Natural killer cell treated with Interleukin-12 subunit alpha and Interleukin-12 subunit beta and Interleukin-15 and Interleukin-18, amount 100 ng/mL, for 72 hours (primary cell): Measurements from ENCODE around the gene GIT1. TPM values are rescaled to one million over a fixed set of nuclear protein-coding genes. Genes with fewer than 3 reads are reported as not detected.
A peak's percentile ranks its signal among the peaks of the same experiment; 100 is the strongest.

Experiments
- ATAC-seq, 2 donors: fragments of 150-1000 bp; cut with Tn5 transposase in 1 of 2; sonication (Bioruptor Pico), chemical (Tn5 transposase) in 1 of 2; 2 replicates each; pipeline ENCODE4 v1.10.0; 2021
- DNase-seq: peaks from one replicate; pipeline ENCODE4 v3.0.0; 2022; ENCODE audit warnings: low spot score
- H3K27ac Mint-ChIP-seq, 2 donors: 1 replicate in 1 of 2; 2 replicates in 1 of 2; pipeline ENCODE4 v1.8.0; 2022; ENCODE audit warnings: mixed read lengths in 2 of 2, mild to moderate bottlenecking in 1 of 2, moderate library complexity in 1 of 2
- H3K27me3 Mint-ChIP-seq, 2 donors: 1 replicate in 1 of 2; 2 replicates in 1 of 2; pipeline ENCODE4 v1.8.0; 2022; ENCODE audit warnings: mixed read lengths in 2 of 2
- H3K36me3 Mint-ChIP-seq: one replicate; pipeline ENCODE4 v1.8.0; 2022; ENCODE audit warnings: mixed read lengths
- H3K4me1 Mint-ChIP-seq, 2 donors: 1 replicate in 1 of 2; 2 replicates in 1 of 2; pipeline ENCODE4 v1.8.0; 2022; ENCODE audit warnings: low read depth in 2 of 2, mixed read lengths in 2 of 2, mild to moderate bottlenecking in 1 of 2
- H3K4me3 Mint-ChIP-seq: one replicate; pipeline ENCODE4 v1.8.0; 2022; ENCODE audit warnings: mixed read lengths
- H3K9me3 Mint-ChIP-seq: 2 replicates; pipeline ENCODE4 v1.8.0; 2022; ENCODE audit warnings: mixed read lengths
- total RNA-seq, 2 donors: library from RNA; stranded (reverse); gene quantifications; one replicate each; pipeline ENCODE4 v1.2.3, GENCODE V29; 2022

GIT1 gene
- total RNA-seq, 2 donors from 2014 or later = 40.8 to 111 TPM

DNA sequence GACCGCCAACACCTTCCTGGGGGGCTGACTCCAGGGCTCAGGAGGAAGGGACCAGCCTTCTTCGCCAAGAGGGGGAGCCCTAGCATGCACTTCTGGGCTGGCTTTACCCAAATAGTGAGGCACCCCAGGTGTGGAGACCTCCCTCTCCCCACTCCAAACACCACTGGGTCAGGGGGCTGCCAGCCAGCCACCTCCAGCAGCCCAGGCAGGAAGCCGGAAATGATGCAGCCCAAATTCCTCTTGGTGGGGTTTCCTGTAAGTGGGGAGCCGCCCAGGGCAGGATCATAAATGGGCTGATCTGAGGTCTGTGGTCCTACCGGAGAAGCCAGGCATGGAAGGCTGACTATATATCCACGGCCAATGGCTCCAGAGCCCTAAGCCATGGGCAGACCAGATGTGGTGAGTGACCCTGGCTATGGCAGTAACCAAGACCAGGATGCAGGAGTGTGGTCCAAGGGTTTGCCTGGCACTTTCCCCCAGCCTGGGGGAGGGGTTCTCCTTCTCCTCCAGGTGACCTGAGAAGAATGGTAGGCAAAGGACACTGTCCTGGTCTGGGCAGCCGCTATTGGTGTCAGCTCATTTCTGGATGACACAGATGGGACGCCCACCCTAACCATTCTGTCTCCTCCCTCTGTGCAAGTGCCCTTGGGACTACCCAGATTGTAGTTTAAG is 4.2 kb downstream of the GIT1 start:
- no peak for ATAC-seq
- Mint-ChIP-seq H3K4me3 (peak overlapping the region; percentile 55), H3K9me3 (no peaks in the 10 kb centered on the region), H3K27ac (peak overlapping the region; percentile 56 to 72), H3K4me1 (peaks cover 38 to 40% of the 10 kb centered on the region in 2 donors), H3K36me3 (no peaks in the 10 kb centered on the region), H3K27me3 (no peaks in the 10 kb centered on the region)
- no peak for DNase-seq

DNA sequence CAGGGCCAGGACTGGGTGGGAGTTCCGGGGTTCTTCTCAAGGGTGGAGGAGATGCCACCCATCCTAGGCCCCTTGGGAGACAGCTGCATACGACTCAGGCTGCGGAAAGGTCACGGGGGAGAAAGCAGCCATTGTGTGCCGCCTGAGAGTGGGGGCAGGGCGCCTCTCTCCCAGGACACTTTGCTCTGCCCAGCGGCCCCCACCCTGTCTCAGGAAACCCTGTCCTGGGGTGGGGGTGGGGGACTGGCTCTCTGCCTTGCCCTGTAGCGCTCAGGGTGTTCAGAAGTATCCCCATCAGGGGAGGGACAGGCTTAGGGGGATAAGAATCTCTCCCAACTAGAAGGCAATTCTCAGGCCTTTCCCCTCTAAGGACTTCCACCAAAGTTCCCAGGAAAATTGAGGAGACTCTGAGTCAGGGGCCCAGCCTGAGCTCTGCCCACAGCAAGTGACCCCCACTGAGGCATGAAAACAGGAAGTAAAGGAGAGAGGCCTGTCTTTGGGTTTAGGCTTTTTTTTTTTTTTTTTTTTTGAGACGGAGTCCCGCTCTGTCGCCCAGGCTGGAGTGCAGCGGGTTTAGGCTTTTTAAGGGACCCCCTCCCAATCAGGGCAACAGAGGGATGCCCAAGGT is 4.9 kb downstream of the GIT1 start:
- DNase-seq = no peak
- peaks cover 36 to 38% of the 10 kb centered on the region in 2 donors for H3K4me1 Mint-ChIP-seq
- H3K36me3 Mint-ChIP-seq = no peaks in the 10 kb centered on the region
- H3K9me3 Mint-ChIP-seq = no peaks in the 10 kb centered on the region
- H3K27ac Mint-ChIP-seq = peak overlapping the region; percentile 56 to 72
- H3K4me3 Mint-ChIP-seq = peak overlapping the region; percentile 55
- no peak for ATAC-seq
- H3K27me3 Mint-ChIP-seq = no peaks in the 10 kb centered on the region

DNA sequence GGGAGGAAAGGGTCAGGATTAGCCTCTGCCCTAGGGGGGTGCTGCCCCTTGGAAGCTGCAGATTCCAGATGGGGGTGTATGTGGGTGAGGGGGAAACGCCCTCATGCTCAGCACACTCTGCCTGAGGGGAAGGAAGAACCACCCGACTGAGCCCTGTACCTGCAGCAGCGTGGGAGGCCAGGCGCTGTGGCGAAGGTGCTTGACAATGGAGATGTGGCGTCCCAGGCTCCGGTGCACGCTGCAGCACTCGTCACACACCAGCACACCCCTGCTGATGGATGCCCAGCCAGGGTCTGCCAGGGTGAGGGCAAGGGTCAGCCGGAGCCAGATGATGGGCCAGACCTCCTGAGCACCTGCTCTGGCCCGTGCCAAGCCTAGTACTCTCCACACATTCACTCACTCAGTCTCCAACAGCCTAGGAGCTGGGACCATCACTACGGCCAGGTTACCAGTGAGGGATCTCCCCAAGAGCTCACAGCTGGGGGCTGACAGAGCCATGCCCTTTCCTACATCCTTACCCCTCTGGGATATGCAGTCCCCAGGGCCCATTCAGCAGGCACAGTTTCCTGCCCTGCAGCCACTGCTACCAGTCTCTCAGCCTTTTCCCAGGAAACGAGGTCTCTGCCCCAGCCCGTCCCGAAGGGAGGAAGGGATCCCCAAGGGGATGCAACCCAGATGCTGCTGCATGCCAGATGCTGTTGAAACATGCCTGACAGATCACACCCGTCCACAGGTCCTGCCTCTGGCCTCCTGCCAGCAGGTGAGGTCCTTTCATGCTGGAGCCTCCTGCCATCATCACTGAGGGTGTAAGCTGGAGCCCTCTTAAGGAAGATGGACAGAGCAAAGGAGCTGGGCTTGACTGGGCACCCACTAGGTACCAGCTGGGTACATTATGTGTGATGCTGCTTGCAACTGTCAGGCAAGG is 5.9 kb downstream of the GIT1 start:
- H3K4me3 Mint-ChIP-seq = no peak overlapping the region
- no peak for ATAC-seq

DNA sequence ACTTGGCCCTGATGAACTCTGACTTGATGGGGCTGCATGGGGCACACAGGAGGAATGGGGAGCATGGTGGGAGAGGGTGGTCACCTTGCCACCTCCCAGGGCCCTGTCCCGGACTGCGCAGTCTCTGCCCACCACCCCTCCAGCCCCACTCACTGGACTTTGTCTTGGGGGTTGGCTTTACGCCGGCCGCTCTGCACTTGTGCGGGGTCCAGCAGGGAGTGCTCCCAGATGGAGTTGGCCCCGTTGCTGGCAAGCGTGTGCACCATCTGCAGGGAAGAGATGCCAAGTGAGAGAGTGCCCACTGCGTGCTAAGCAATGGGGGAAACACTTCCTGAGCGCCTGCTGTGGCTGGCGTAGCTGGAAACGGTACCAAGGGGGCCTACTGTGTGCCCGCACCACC is 6.7 kb downstream of the GIT1 start:
- Mint-ChIP-seq H3K27ac (no peak overlapping the region), H3K36me3 (no peaks in the 10 kb centered on the region), H3K9me3 (no peaks in the 10 kb centered on the region), H3K27me3 (no peaks in the 10 kb centered on the region), H3K4me1 (peaks cover 31 to 34% of the 10 kb centered on the region in 2 donors), H3K4me3 (no peak overlapping the region)
- DNase-seq = no peak
- ATAC-seq = no peak

More for the DNA sequence above, 5.9 kb downstream of the GIT1 start:
- H3K9me3 Mint-ChIP-seq = no peaks in the 10 kb centered on the region
- H3K4me1 Mint-ChIP-seq = peaks cover 38 to 39% of the 10 kb centered on the region in 2 donors
- H3K36me3 Mint-ChIP-seq = no peaks in the 10 kb centered on the region
- peak overlapping the region; percentile 39 to 72 for H3K27ac Mint-ChIP-seq
- no peaks in the 10 kb centered on the region for H3K27me3 Mint-ChIP-seq
- no peak for DNase-seq

DNA sequence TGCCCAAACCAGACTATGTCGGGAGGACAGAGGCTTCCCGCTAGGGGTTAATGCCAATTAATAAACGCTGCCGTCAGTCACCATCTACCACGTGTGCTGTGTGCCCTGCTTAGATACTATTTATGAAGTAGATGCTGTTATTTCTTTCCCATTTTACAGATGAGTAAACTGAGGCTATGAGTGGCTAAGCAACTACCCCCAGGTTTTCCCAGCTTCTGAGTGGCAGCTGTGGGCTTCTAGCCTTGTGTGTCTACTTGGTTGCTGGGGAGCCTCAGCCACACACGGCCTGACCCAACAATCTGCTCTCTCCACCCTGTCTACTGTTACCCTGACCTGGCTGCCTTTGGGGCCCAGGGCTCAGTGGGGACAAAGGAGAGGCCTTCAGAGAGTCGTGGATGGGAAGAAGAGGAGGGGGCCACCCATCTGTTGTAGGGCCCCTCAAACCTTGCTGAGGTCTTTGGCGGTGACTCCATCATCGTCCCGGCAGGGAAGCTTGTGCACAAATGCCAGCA is 7.1 kb downstream of the GIT1 start:
- ATAC-seq (no peak), DNase-seq (no peak)
- Mint-ChIP-seq H3K27me3 (no peaks in the 10 kb centered on the region), H3K4me3 (no peak overlapping the region), H3K27ac (no peak overlapping the region), H3K4me1 (peaks cover 26 to 29% of the 10 kb centered on the region in 2 donors), H3K36me3 (no peaks in the 10 kb centered on the region), H3K9me3 (no peaks in the 10 kb centered on the region)

DNA sequence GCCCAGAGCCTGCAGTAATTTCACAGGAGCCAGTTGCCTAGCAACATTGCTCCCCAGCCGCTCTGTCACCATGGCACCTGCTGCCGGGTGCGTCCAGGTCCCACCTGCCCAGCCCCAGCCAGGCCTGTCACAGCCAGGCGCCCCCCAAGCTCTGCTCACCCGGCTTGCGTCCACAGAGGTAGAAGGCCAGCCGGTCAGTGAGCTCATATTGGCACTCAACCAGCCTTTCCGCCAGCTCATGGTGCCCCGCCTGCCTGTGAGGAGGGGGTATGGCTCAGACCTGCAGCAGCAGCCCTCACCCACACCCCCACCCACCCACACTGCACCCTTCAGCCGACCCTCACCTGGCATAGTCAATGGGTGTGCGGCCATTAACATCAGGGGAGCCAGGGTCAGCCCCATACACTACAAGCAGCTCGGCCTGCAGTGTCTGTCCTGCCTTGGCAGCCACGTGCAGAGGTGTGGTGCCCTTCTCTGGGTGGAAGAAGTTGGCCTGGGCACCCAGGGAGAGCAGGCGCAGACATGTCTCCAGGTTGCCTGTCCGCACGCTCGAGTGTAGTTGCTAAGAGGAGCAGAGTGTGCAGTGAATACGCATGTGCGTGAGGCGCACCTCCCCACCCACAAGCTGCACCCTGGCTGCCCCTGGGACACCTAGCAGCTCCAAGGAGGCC is 7.7 kb downstream of the GIT1 start:
- Mint-ChIP-seq H3K9me3 (no peaks in the 10 kb centered on the region), H3K36me3 (no peaks in the 10 kb centered on the region), H3K27me3 (no peaks in the 10 kb centered on the region), H3K4me3 (no peak overlapping the region), H3K4me1 (peaks cover 24 to 28% of the 10 kb centered on the region in 2 donors), H3K27ac (no peak overlapping the region)
- ATAC-seq (no peak), DNase-seq (no peak)

DNA sequence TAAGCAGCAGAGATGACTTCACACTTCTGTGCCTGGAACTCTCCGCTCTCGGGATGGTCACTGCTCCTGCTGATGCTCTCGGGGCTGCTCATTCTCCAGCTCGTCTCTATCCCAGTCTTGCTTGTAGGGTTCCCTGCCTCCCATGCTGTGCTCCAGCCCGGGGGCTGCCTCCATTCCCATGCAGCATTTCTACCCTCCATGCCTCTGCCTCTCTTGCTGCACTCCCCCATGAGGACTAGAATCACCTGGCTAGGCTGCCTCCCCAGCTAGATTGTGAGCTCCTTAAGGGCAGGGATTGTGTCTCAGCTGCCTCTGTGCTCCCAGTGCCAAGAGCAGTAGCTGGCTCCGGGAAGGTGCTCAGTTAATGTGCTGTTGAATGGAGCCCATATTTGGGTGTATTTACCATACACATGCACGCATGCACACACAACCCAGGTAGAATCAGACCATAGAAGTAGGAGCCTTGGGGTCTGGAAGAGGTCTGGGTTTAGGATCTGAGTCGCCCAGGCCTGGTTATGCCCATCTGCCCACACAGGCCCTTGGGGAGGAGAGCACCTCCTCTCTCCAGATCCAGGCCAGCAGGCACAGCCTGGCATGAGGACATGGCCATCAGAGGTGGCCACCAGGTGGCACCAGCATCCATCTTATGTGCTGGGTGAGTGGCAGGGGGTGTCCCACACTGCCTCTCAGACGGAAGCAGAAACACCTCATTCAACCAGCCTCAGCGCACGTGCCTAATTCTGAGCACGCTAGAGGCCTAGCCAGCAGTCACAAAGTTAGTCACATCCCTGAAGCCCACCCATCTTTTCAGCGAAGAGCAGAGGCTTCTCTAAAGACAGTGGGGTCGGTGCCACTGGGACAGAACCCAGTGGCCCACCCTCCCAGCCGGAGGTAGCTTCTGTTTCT is 9.3 kb downstream of the GIT1 start:
- Mint-ChIP-seq H3K4me3 (no peak overlapping the region), H3K36me3 (no peaks in the 10 kb centered on the region), H3K27ac (peak overlapping the region; percentile 23 to 78), H3K27me3 (no peaks in the 10 kb centered on the region), H3K9me3 (no peaks in the 10 kb centered on the region), H3K4me1 (peaks cover 13 to 21% of the 10 kb centered on the region in 2 donors)
- ATAC-seq (peak; percentile 91 to 93), DNase-seq (peak; percentile 87)

DNA sequence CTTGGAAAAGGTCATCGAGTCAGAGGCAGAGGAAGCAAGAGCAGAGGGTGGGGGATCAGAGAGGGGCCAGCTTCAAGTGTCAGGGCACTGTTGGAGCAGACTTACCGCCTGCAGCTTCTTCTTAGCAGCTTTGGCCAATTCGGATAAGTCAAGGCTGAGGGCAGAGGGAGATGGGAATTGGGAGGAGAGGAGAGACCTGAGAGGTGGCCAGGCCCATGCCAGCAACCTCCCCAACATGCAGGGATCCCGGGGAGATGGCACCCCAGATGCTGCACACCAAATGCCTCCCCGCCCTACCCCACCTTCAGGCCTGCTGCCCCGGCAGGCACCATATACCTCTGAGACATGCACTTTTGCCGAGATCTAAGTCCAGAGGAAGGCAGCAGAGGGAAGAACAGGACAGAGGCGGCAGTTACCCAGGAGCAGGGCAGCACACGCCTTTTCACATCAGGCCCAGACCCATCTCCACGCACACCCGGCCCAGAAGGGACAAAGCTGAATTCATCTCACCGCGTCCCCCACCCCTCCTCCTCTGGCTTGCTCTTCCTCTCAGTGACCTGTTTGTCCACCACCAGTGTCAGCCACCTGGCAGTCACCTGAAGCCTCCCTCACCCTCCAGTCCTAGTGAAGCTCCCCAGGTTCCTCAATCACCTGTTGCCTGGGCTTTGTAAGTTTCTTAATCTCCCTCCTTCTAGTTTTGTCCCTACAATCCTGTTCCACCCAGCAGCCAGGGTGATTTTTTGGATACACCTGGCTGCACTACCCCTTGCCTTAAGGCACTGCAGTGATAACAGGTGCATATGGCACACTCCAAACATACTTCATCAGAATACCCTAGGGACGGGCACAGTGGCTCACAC is 10.6 kb downstream of the GIT1 start:
- no peak overlapping the region for H3K27ac Mint-ChIP-seq

DNA sequence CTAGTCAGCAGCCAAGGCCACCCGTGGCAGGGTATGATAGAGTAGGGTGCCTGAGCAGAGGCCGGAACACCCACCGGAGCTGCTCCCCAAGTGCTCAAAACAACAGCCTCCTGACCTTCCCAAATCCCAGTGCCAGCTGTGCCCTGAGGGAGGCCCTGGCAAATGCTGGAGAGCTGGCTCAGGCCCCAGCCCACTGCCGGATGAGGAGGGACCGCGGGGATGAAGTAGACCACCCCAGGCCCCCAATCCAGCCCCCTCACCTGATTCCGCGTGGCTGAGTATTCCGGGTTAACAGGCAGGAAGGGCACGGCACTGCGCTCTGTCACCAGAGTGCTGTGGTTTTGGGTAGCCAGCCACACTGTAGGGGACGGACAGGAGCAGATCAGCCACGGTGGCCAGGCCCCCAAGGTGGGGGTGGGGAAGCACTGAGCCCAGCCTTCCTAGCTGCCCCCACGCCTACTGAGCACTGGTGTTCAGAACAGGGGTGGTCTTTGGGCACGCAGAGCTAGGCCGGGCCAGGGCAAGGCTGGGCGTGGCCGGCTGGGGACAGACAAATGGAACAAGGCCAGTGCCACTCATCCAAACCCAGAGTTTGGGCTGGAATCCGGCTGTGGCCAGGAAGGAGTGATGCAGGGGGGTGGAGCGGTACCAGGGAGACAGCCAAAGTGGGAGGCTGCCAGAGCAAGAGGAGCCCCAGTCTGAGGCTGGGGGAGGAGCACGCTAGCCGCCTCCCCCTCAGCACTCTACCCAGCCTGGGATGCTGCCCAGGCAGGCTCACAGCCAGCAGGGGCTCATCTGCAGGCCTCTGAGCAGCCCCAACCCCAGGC is 11.8 kb downstream of the GIT1 start:
- no peaks in the 10 kb centered on the region for H3K27me3 Mint-ChIP-seq
- DNase-seq (no peak), ATAC-seq (no peak)
- no peak overlapping the region for H3K4me3 Mint-ChIP-seq
- H3K27ac Mint-ChIP-seq = no peak overlapping the region
- H3K36me3 Mint-ChIP-seq = no peaks in the 10 kb centered on the region
- no peaks in the 10 kb centered on the region for H3K9me3 Mint-ChIP-seq
- peaks cover 8 to 10% of the 10 kb centered on the region in 2 donors for H3K4me1 Mint-ChIP-seq

More for the DNA sequence above, 10.6 kb downstream of the GIT1 start:
- DNase-seq = no peak
- no peaks in the 10 kb centered on the region for H3K36me3 Mint-ChIP-seq
- peaks cover 8 to 12% of the 10 kb centered on the region in 2 donors for H3K4me1 Mint-ChIP-seq
- no peak for ATAC-seq
- no peaks in the 10 kb centered on the region for H3K27me3 Mint-ChIP-seq
- H3K4me3 Mint-ChIP-seq = no peak overlapping the region
- no peaks in the 10 kb centered on the region for H3K9me3 Mint-ChIP-seq

DNA sequence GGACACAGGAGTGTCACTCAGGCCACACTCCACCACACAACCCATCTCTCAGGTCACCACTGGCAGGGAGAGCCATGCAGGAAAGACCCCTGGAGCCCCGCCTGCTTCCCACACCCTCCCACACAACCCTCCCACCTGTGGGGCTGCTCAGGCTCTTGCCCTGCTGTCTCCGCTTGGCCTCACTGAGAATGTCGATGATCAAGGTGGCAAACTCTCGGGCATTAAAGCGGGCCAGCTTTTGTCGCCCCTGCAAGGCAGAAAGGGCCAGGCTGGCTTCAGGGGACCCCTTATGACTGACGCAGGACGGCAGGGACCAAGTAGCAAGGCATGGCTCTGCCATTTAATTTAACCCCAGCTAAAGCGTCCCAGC is 12.5 kb downstream of the GIT1 start:
- Mint-ChIP-seq H3K4me3 (no peak overlapping the region), H3K36me3 (no peaks in the 10 kb centered on the region), H3K4me1 (peaks cover 8 to 10% of the 10 kb centered on the region in 2 donors), H3K27ac (no peak overlapping the region), H3K9me3 (no peaks in the 10 kb centered on the region), H3K27me3 (no peaks in the 10 kb centered on the region)
- no peak for ATAC-seq
- DNase-seq = no peak

DNA sequence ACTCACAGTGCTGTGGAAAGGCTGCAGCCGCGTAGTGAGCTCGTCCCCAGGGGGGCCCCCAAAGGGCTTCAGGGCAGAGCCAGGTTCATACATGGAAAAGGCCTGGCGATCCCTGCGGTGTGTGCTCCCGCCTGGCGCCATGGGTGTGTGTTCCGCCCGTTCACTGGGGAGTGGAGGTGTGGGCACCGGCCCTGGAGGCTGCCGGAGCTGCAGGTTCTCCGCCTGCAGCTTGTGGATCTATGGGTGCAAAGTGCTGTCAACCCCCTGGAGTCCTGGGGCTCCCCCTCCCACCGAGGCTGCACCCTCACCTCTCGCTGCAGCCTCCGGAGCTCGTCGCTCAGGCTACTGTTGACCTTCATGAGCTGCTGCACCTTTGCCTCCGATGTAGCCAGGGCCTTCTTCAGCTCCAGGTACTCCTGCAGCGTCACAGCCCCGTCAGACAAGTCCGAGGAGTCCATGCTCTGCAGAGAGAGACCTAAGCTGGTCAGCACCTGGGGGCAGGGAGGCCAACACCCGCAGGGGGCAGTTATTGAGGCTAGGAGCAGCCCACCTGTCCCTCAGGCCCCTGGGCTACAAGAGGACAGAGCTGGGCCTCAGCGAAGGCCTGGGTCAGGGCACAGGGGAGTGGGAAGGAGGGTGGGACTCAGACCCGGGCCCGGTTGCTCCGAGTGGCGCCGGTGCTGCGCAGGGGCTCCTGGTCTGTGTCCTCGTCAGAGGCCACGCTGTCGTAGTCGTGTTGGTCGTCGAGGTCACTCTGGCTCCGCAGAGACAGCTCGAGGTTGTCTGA is 13.0 kb downstream of the GIT1 start:
- no peaks in the 10 kb centered on the region for H3K9me3 Mint-ChIP-seq
- peaks cover 8 to 10% of the 10 kb centered on the region in 2 donors for H3K4me1 Mint-ChIP-seq
- H3K4me3 Mint-ChIP-seq = no peak overlapping the region
- no peaks in the 10 kb centered on the region for H3K27me3 Mint-ChIP-seq
- H3K36me3 Mint-ChIP-seq = no peaks in the 10 kb centered on the region
- DNase-seq (no peak), ATAC-seq (no peak)
- H3K27ac Mint-ChIP-seq = no peak overlapping the region
